Activated naive CD4-positive, alpha-beta T cell treated with anti-CD3 and anti-CD28 coated beads for 36 hours (primary cell): Measurements from ENCODE around the gene VCAM1. TPM values are rescaled to one million over a fixed set of nuclear protein-coding genes. Genes with fewer than 3 reads are reported as not detected.
"Not testable (repeated sequence)": the region's sequence is repeated elsewhere in the genome, so short reads cannot be mapped to it uniquely, and the experiment has no call there.

Source experiments
- CTCF ChIA-PET: fragments of 350-600 bp; sonication (Branson Sonifier 250); formaldehyde crosslinking; loops from one replicate; lab custom pipeline; 2021; ENCODE audit warnings: antibody characterized with exemption; lab: Charles Lee
- DNase-seq: peaks from one replicate; pipeline ENCODE4 v3.0.0-alpha.2; 2020
- H3K27ac Mint-ChIP-seq: one replicate; pipeline ENCODE4 v1.8.0; 2021; ENCODE audit warnings: mild to moderate bottlenecking, mixed read lengths
- H3K27me3 Mint-ChIP-seq: one replicate; pipeline ENCODE4 v1.8.0; 2021; ENCODE audit warnings: low read depth, mixed read lengths
- H3K36me3 Mint-ChIP-seq: one replicate; pipeline ENCODE4 v1.8.0; 2021; ENCODE audit warnings: low read depth, mixed read lengths
- H3K4me1 Mint-ChIP-seq: one replicate; pipeline ENCODE4 v1.8.0; 2021; ENCODE audit warnings: low read depth, mixed read lengths
- H3K4me3 Mint-ChIP-seq: one replicate; pipeline ENCODE4 v1.8.0; 2021; ENCODE audit warnings: mild to moderate bottlenecking, moderate library complexity, mixed read lengths
- H3K9me3 Mint-ChIP-seq: one replicate; pipeline ENCODE4 v1.8.0; 2021; ENCODE audit warnings: mixed read lengths
- intact Hi-C: fragments of 100-400 bp; cut with micrococcal nuclease; formaldehyde crosslinking; loops from one replicate; pipeline ENCODE4 v1.15.1; 2023
- total RNA-seq, 2 experiments: library from RNA; stranded (reverse); gene quantifications; one replicate each; pipeline ENCODE4 v1.2.3, GENCODE V29; 2021

Gene VCAM1
- total RNA-seq, 2 experiments from 2014 or later = not detected

- Mint-ChIP-seq H3K27ac (no peak overlapping the region), H3K9me3 (no peaks in the 10 kb centered on the region), H3K4me3 (no peak overlapping the region), H3K4me1 (no peaks in the 10 kb centered on the region), H3K27me3 (peaks cover 3% of the 10 kb centered on the region), H3K36me3 (no peaks in the 10 kb centered on the region)
- DNase-seq = no peak
- CTCF ChIA-PET = interaction anchor here (1.1 kb wide), 1 partner anchor 28 kb away, joined by 3 read pairs; no protein-coding TSS in a partner anchor
- intact Hi-C loops = no loop called here
Measured at GRCh38 chr1:100767176-100767890, 47.8 kb downstream of the VCAM1 start.

- no peaks in the 10 kb centered on the region for H3K4me1 Mint-ChIP-seq
- H3K9me3 Mint-ChIP-seq = no peaks in the 10 kb centered on the region
- H3K4me3 Mint-ChIP-seq = no peak overlapping the region
- no peaks in the 10 kb centered on the region for H3K27me3 Mint-ChIP-seq
- no peak overlapping the region for H3K27ac Mint-ChIP-seq
- intact Hi-C loops = no loop called here
- no peaks in the 10 kb centered on the region for H3K36me3 Mint-ChIP-seq
- DNase-seq = no peak
- CTCF ChIA-PET = no interaction called here
Measured at GRCh38 chr1:100769323-100769722, 49.8 kb downstream of the VCAM1 start.

GRCh38 chr1:100769906-100770646 is 50.5 kb downstream of the VCAM1 start:
- H3K4me1 Mint-ChIP-seq = no peaks in the 10 kb centered on the region
- H3K36me3 Mint-ChIP-seq = no peaks in the 10 kb centered on the region
- H3K9me3 Mint-ChIP-seq = no peaks in the 10 kb centered on the region
- no peaks in the 10 kb centered on the region for H3K27me3 Mint-ChIP-seq
- H3K4me3 Mint-ChIP-seq = no peak overlapping the region
- intact Hi-C loops = no loop called here
- DNase-seq = no peak
- CTCF ChIA-PET = interaction anchor here (0.7 kb wide), 1 partner anchor 10 kb away, joined by 3 read pairs; no protein-coding TSS in a partner anchor
- H3K27ac Mint-ChIP-seq = no peak overlapping the region

GRCh38 chr1:100773444-100773843 is 53.9 kb downstream of the VCAM1 start:
- Mint-ChIP-seq H3K27ac (no peak overlapping the region), H3K4me1 (no peaks in the 10 kb centered on the region), H3K27me3 (no peaks in the 10 kb centered on the region), H3K36me3 (no peaks in the 10 kb centered on the region), H3K9me3 (no peaks in the 10 kb centered on the region), H3K4me3 (no peak overlapping the region)
- intact Hi-C loops = no loop called here
- CTCF ChIA-PET = interaction anchor here (0.7 kb wide), 1 partner anchor 100 kb away, joined by 5 read pairs; no protein-coding TSS in a partner anchor
- no peak for DNase-seq

- no peak for DNase-seq
- Mint-ChIP-seq H3K4me1 (no peaks in the 10 kb centered on the region), H3K9me3 (no peaks in the 10 kb centered on the region), H3K27ac (no peak overlapping the region), H3K4me3 (no peak overlapping the region), H3K27me3 (peaks cover 4% of the 10 kb centered on the region), H3K36me3 (no peaks in the 10 kb centered on the region)
- intact Hi-C loops = no loop called here
- CTCF ChIA-PET = no interaction called here
Measured at GRCh38 chr1:100774370-100774769, 54.8 kb downstream of the VCAM1 start.

- Mint-ChIP-seq H3K4me1 (no peaks in the 10 kb centered on the region), H3K4me3 (no peak overlapping the region), H3K9me3 (no peaks in the 10 kb centered on the region), H3K27me3 (peaks cover 8% of the 10 kb centered on the region), H3K36me3 (no peaks in the 10 kb centered on the region), H3K27ac (no peak overlapping the region)
- intact Hi-C loops = no loop called here
- DNase-seq = no peak
- CTCF ChIA-PET = no interaction called here
Measured at GRCh38 chr1:100775483-100775882, 55.9 kb downstream of the VCAM1 start.

- intact Hi-C loops = no loop called here
- no peak for DNase-seq
- no peaks in the 10 kb centered on the region for H3K4me1 Mint-ChIP-seq
- peaks cover 8% of the 10 kb centered on the region for H3K27me3 Mint-ChIP-seq
- CTCF ChIA-PET = no interaction called here
- no peak overlapping the region for H3K4me3 Mint-ChIP-seq
- no peak overlapping the region for H3K27ac Mint-ChIP-seq
- no peaks in the 10 kb centered on the region for H3K36me3 Mint-ChIP-seq
- H3K9me3 Mint-ChIP-seq = peaks cover 11% of the 10 kb centered on the region
Measured at GRCh38 chr1:100778748-100779147, 59.2 kb downstream of the VCAM1 start.

GRCh38 chr1:100780814-100781213 is 61.3 kb downstream of the VCAM1 start:
- Mint-ChIP-seq H3K27ac (no peak overlapping the region), H3K4me1 (no peaks in the 10 kb centered on the region), H3K27me3 (peaks cover 10% of the 10 kb centered on the region), H3K4me3 (no peak overlapping the region), H3K36me3 (no peaks in the 10 kb centered on the region), H3K9me3 (peaks cover 11% of the 10 kb centered on the region)
- intact Hi-C loops = no loop called here
- CTCF ChIA-PET = interaction anchor here (1.3 kb wide), 1 partner anchor 14 kb away, joined by 3 read pairs; no protein-coding TSS in a partner anchor
- no peak for DNase-seq

GRCh38 chr1:100781728-100782127 is 62.2 kb downstream of the VCAM1 start:
- CTCF ChIA-PET = interaction anchor here (1.3 kb wide), 1 partner anchor 13 kb away, joined by 3 read pairs; no protein-coding TSS in a partner anchor

GRCh38 chr1:100782473-100783039 is 63.0 kb downstream of the VCAM1 start:
- Mint-ChIP-seq H3K36me3 (no peaks in the 10 kb centered on the region), H3K27ac (no peak overlapping the region), H3K4me1 (no peaks in the 10 kb centered on the region), H3K27me3 (peaks cover 11% of the 10 kb centered on the region), H3K4me3 (no peak overlapping the region), H3K9me3 (peaks cover 11% of the 10 kb centered on the region)
- intact Hi-C loops = no loop called here
- CTCF ChIA-PET = interaction anchor here (0.6 kb wide), 1 partner anchor 505 kb away, joined by 3 read pairs; no protein-coding TSS in a partner anchor
- no peak for DNase-seq

More at GRCh38 chr1:100781728-100782127, 62.2 kb downstream of the VCAM1 start:
- DNase-seq, H3K4me1 Mint-ChIP-seq, H3K4me3 Mint-ChIP-seq, H3K36me3 Mint-ChIP-seq, H3K27ac Mint-ChIP-seq, intact Hi-C loops: not testable (repeated sequence)
- H3K27me3 Mint-ChIP-seq = peaks cover 11% of the 10 kb centered on the region
- H3K9me3 Mint-ChIP-seq = peaks cover 11% of the 10 kb centered on the region

GRCh38 chr1:100785470-100786052 is 66.0 kb downstream of the VCAM1 start:
- CTCF ChIA-PET = interaction anchor here (0.7 to 0.8 kb wide), 2 partner anchors 8 to 464 kb away, joined by 3 read pairs; no protein-coding TSS in a partner anchor
- DNase-seq = no peak
- Mint-ChIP-seq H3K27me3 (peaks cover 3% of the 10 kb centered on the region), H3K27ac (no peak overlapping the region), H3K9me3 (peaks cover 11% of the 10 kb centered on the region), H3K4me3 (no peak overlapping the region), H3K36me3 (no peaks in the 10 kb centered on the region), H3K4me1 (no peaks in the 10 kb centered on the region)
- intact Hi-C loops = no loop called here

GRCh38 chr1:100786870-100787269 is 67.3 kb downstream of the VCAM1 start:
- peaks cover 3% of the 10 kb centered on the region for H3K27me3 Mint-ChIP-seq
- no peak overlapping the region for H3K4me3 Mint-ChIP-seq
- CTCF ChIA-PET = no interaction called here
- H3K4me1 Mint-ChIP-seq = no peaks in the 10 kb centered on the region
- intact Hi-C loops = no loop called here
- no peaks in the 10 kb centered on the region for H3K36me3 Mint-ChIP-seq
- no peak overlapping the region for H3K27ac Mint-ChIP-seq
- DNase-seq = no peak
- peaks cover 3% of the 10 kb centered on the region for H3K9me3 Mint-ChIP-seq
